Measurements from ENCODE around the gene VPS8.

The VPS8 gene

DNA sequence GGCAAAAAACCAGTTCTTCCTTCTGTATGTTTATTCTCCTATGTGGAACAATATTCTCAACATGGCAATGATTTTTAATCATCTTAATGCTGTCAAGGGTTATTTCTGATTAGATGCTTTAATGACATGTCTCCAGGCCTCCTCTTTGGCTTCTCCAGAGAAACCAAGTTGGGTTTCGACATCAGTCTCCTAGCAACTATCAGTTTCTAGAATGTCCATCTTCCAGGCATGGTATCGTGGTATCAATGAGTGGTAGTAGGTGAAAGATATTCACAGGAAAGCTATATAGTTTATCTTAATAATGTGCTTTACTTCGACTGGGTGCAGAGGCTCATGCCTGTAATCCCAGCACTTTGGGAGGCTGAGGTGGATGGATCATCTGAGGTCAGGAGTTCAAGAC, 212.4 kb downstream of the VPS8 start:
- TF ChIP-seq, protein P1, sequence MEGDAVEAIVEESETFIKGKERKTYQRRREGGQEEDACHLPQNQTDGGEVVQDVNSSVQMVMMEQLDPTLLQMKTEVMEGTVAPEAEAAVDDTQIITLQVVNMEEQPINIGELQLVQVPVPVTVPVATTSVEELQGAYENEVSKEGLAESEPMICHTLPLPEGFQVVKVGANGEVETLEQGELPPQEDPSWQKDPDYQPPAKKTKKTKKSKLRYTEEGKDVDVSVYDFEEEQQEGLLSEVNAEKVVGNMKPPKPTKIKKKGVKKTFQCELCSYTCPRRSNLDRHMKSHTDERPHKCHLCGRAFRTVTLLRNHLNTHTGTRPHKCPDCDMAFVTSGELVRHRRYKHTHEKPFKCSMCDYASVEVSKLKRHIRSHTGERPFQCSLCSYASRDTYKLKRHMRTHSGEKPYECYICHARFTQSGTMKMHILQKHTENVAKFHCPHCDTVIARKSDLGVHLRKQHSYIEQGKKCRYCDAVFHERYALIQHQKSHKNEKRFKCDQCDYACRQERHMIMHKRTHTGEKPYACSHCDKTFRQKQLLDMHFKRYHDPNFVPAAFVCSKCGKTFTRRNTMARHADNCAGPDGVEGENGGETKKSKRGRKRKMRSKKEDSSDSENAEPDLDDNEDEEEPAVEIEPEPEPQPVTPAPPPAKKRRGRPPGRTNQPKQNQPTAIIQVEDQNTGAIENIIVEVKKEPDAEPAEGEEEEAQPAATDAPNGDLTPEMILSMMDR (conservative IDR thresholded peaks at IDR 0.05; ENCODE audit: low read depth, low read length), result no peak
- no peak overlapping the region for H3K4me3 ChIP-seq (IDR thresholded peaks at IDR 0.05; ENCODE audit: insufficient read depth, low read depth, low read length)
- H4K20me1 ChIP-seq (ENCODE audit: insufficient read depth), result no peaks in the 10 kb centered on the region

DNA sequence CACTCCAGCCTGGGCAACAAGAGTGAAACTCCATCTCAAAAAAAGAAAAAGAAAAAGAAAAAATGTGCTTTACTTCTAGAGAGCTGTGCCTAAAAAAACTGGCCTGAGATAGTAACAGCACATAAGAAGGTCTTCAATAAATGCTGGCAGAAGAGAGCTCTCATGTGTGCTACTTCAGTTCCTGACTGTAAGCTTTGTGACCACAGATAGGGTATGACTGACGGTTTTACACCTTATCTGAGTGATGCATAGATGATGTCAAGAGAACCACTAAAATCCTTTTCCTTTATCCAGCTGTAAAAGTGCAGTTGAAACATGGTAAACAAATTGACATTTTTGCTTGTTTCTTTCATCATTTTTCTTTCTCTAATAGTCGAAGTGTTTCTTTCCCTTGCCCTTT, 213.0 kb downstream of the VPS8 start:
- no peaks in the 10 kb centered on the region for H3K27me3 ChIP-seq (ENCODE audit: insufficient read depth, low read depth)
- H3K4me3 ChIP-seq (IDR thresholded peaks at IDR 0.05; ENCODE audit: insufficient read depth, low read depth, low read length), result no peak overlapping the region
- no peaks in the 10 kb centered on the region for H3K4me1 ChIP-seq (ENCODE audit: low read depth, poor library complexity, severe bottlenecking)
- no peaks in the 10 kb centered on the region for H4K20me1 ChIP-seq (ENCODE audit: insufficient read depth)
- no peak overlapping the region for H3K4me2 ChIP-seq
- H3K36me3 ChIP-seq (ENCODE audit: insufficient read depth), result no peaks in the 10 kb centered on the region
- TF ChIP-seq, protein P1 (conservative IDR thresholded peaks at IDR 0.05; ENCODE audit: low read depth, low read length), result no peak
- no peak overlapping the region for H2AFZ ChIP-seq (ENCODE audit: low read depth)
- no peak overlapping the region for H3K9ac ChIP-seq
- no peak overlapping the region for H3K27ac ChIP-seq
- H3K79me2 ChIP-seq (ENCODE audit: insufficient read depth, low read depth), result no peaks in the 10 kb centered on the region

More for the DNA sequence above, 212.4 kb downstream of the VPS8 start:
- Histone ChIP-seq H3K36me3 (ENCODE audit: insufficient read depth) (no peaks in the 10 kb centered on the region), H3K4me1 (ENCODE audit: low read depth, poor library complexity, severe bottlenecking) (no peaks in the 10 kb centered on the region), H3K27me3 (ENCODE audit: insufficient read depth, low read depth) (no peaks in the 10 kb centered on the region), H2AFZ (ENCODE audit: low read depth) (no peak overlapping the region), H3K4me2 (no peak overlapping the region), H3K79me2 (ENCODE audit: insufficient read depth, low read depth) (no peaks in the 10 kb centered on the region), H3K9ac (no peak overlapping the region), H3K27ac (no peak overlapping the region)

GRCh38 chr3:185028121-185028520, 216.2 kb downstream of the VPS8 start:
- Histone ChIP-seq H3K36me3 (ENCODE audit: insufficient read depth) (no peaks in the 10 kb centered on the region), H2AFZ (ENCODE audit: low read depth) (no peak overlapping the region), H3K27ac (no peak overlapping the region), H3K4me2 (no peak overlapping the region), H3K9ac (no peak overlapping the region), H3K27me3 (ENCODE audit: insufficient read depth, low read depth) (no peaks in the 10 kb centered on the region), H3K4me3 (IDR thresholded peaks at IDR 0.05; ENCODE audit: insufficient read depth, low read depth, low read length) (no peak overlapping the region), H3K4me1 (ENCODE audit: low read depth, poor library complexity, severe bottlenecking) (no peaks in the 10 kb centered on the region), H3K79me2 (ENCODE audit: insufficient read depth, low read depth) (no peaks in the 10 kb centered on the region), H4K20me1 (ENCODE audit: insufficient read depth) (no peaks in the 10 kb centered on the region)
- TF ChIP-seq, protein P1 (conservative IDR thresholded peaks at IDR 0.05; ENCODE audit: low read depth, low read length), result no peak

DNA sequence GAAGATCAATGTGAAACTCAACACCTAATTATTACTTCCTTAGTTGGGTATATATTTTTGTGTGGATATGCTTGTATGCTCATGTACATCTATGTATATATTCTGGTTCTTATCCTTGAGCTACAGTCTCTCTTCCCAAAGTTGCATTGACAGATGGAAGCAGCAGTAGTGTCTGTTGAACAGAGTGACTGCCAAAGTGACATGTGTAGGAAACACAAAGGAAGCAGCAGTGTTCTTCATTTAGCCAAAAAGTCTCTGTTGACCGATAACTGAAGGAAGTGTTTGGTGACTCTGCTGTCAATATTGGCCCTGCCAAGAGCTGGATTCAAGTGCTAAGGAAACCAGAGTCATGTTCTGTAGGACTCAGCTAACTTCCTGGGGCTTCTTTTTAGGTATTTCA, 217.1 kb downstream of the VPS8 start:
- H3K79me2 ChIP-seq (ENCODE audit: insufficient read depth, low read depth), result no peaks in the 10 kb centered on the region
- H3K36me3 ChIP-seq (ENCODE audit: insufficient read depth), result no peaks in the 10 kb centered on the region
- no peaks in the 10 kb centered on the region for H3K27me3 ChIP-seq (ENCODE audit: insufficient read depth, low read depth)
- no peak overlapping the region for H3K27ac ChIP-seq
- H3K4me2 ChIP-seq, result no peak overlapping the region
- no peak overlapping the region for H3K9ac ChIP-seq
- no peak overlapping the region for H2AFZ ChIP-seq (ENCODE audit: low read depth)
- no peaks in the 10 kb centered on the region for H3K4me1 ChIP-seq (ENCODE audit: low read depth, poor library complexity, severe bottlenecking)
- H4K20me1 ChIP-seq (ENCODE audit: insufficient read depth), result no peaks in the 10 kb centered on the region
- H3K4me3 ChIP-seq (IDR thresholded peaks at IDR 0.05; ENCODE audit: insufficient read depth, low read depth, low read length), result no peak overlapping the region
- TF ChIP-seq, protein P1 (conservative IDR thresholded peaks at IDR 0.05; ENCODE audit: low read depth, low read length), result no peak
